Loucy (cell line): ENCODE results near the gene POLR3F.
"Not testable (repeated sequence)": the region's sequence is repeated elsewhere in the genome, so short reads cannot be mapped to it uniquely, and the experiment has no call there.

Experiments
- H2AFZ ChIP-seq: fragments of 200-600 bp; sonication (generic); 2 replicates; pipeline ENCODE4 v1.6.0; 2016; ENCODE audit warnings: antibody characterized with exemption, mild to moderate bottlenecking, low read length, moderate library complexity
- H3F3A ChIP-seq: fragments of 200-600 bp; 2 replicates; pipeline ENCODE4 v1.6.0; 2016; ENCODE audit warnings: antibody characterized with exemption, low read depth, mild to moderate bottlenecking
- H3K27me3 ChIP-seq: fragments of 200-600 bp; sonication (generic); 2 replicates; pipeline ENCODE4 v1.6.1; 2014; ENCODE audit warnings: low read length, mild to moderate bottlenecking; ENCODE audit not compliant: insufficient read depth, poor library complexity, severe bottlenecking
- H3K36me3 ChIP-seq: fragments of 200-600 bp; sonication (generic); 2 replicates; pipeline ENCODE4 v1.6.1; 2016; ENCODE audit warnings: low read length; ENCODE audit not compliant: insufficient read depth
- H3K4me1 ChIP-seq: fragments of 200-600 bp; sonication (generic); 2 replicates; pipeline ENCODE4 v1.5.1; 2014; ENCODE audit warnings: low read length, mild to moderate bottlenecking; ENCODE audit not compliant: insufficient read depth, poor library complexity, severe bottlenecking
- H3K4me2 ChIP-seq: fragments of 200-600 bp; sonication (generic); 2 replicates; pipeline ENCODE4 v1.6.0; 2014; ENCODE audit warnings: antibody characterized with exemption, low read length, low read depth, mild to moderate bottlenecking; ENCODE audit not compliant: poor library complexity, severe bottlenecking
- H3K4me3 ChIP-seq: fragments of 200-600 bp; sonication (generic); 2 replicates; pipeline ENCODE4 v1.5.1; 2014; ENCODE audit warnings: low read length, mild to moderate bottlenecking, mixed read lengths; ENCODE audit not compliant: poor library complexity, severe bottlenecking
- H3K79me2 ChIP-seq: fragments of 200-600 bp; sonication (generic); 2 replicates; pipeline ENCODE4 v1.6.1; 2014; ENCODE audit warnings: low read length; ENCODE audit not compliant: insufficient read depth
- H3K9ac ChIP-seq: fragments of 200-600 bp; sonication (generic); 2 replicates; pipeline ENCODE4 v1.6.0; 2014; ENCODE audit warnings: mild to moderate bottlenecking, low read depth, low read length, moderate library complexity; ENCODE audit not compliant: poor library complexity, severe bottlenecking
- H3K9me2 ChIP-seq: fragments of 200-600 bp; sonication (generic); replicated peaks from 2 replicates; pipeline ENCODE4 v1.6.1; 2016; ENCODE audit warnings: low read depth, low read length, mixed read lengths
- H3K9me3 ChIP-seq: fragments of 200-600 bp; sonication (generic); 2 replicates; pipeline ENCODE4 v1.6.1; 2014; ENCODE audit warnings: mild to moderate bottlenecking, antibody characterized with exemption, low read length, low read depth; ENCODE audit not compliant: insufficient read depth
- H4K20me1 ChIP-seq: fragments of 200-600 bp; sonication (generic); 2 replicates; pipeline ENCODE4 v1.6.0; 2014; ENCODE audit warnings: antibody characterized with exemption, low read length, mild to moderate bottlenecking; ENCODE audit not compliant: insufficient read depth, poor library complexity, severe bottlenecking
- CTCF ChIP-seq: fragments of 200-600 bp; sonication (generic); conservative IDR thresholded peaks from 2 replicates; pipeline ENCODE4 v1.5.1; 2014; ENCODE audit warnings: mild to moderate bottlenecking, antibody characterized with exemption, low read length
- EZH2phosphoT487 ChIP-seq: fragments of 200-600 bp; IDR thresholded peaks from 2 replicates; pipeline ENCODE4 v1.6.1; 2018; ENCODE audit warnings: antibody characterized with exemption, mild to moderate bottlenecking, moderate library complexity, borderline replicate concordance

Gene POLR3F

GRCh38 chr20:18523066-18523465 lies 55.9 kb downstream of the POLR3F start:
- Histone ChIP-seq H2AFZ (no peak overlapping the region), H3K9me3 (no peaks in the 10 kb centered on the region), H3K9ac (no peak overlapping the region), H3K4me1 (no peaks in the 10 kb centered on the region), H3K9me2 (no peaks in the 10 kb centered on the region), H4K20me1 (no peaks in the 10 kb centered on the region), H3F3A (no peaks in the 10 kb centered on the region), H3K36me3 (peaks cover 39% of the 10 kb centered on the region), H3K4me2 (no peak overlapping the region), H3K27me3 (no peaks in the 10 kb centered on the region), H3K79me2 (no peaks in the 10 kb centered on the region), H3K4me3 (no peak overlapping the region)
- TF ChIP-seq EZH2phosphoT487 (no peak), CTCF (no peak)

- Histone ChIP-seq H3K9ac (no peak overlapping the region), H3K4me3 (no peak overlapping the region), H3K36me3 (peaks cover 55% of the 10 kb centered on the region), H4K20me1 (no peaks in the 10 kb centered on the region), H3K79me2 (no peaks in the 10 kb centered on the region), H3F3A (no peaks in the 10 kb centered on the region), H3K9me2 (no peaks in the 10 kb centered on the region), H3K4me2 (no peak overlapping the region), H3K27me3 (no peaks in the 10 kb centered on the region), H3K9me3 (no peaks in the 10 kb centered on the region), H3K4me1 (no peaks in the 10 kb centered on the region), H2AFZ (no peak overlapping the region)
- no peak for TF ChIP-seq EZH2phosphoT487
- no peak for TF ChIP-seq CTCF
These were observed 57.5 kb downstream of the POLR3F start for GRCh38 chr20:18524646-18525045.

GRCh38 chr20:18526761-18527160 lies 59.6 kb downstream of the POLR3F start:
- H3F3A ChIP-seq, H2AFZ ChIP-seq, H3K27me3 ChIP-seq, H3K9me3 ChIP-seq, H3K4me2 ChIP-seq, H3K4me1 ChIP-seq, H3K9ac ChIP-seq, H3K79me2 ChIP-seq, H4K20me1 ChIP-seq, H3K4me3 ChIP-seq, H3K9me2 ChIP-seq: not testable (repeated sequence)
- H3K36me3 ChIP-seq: peaks cover 72% of the 10 kb centered on the region

- peaks cover 78% of the 10 kb centered on the region for H3K36me3 ChIP-seq
- H3K9me3 ChIP-seq: no peaks in the 10 kb centered on the region
- H3F3A ChIP-seq: no peaks in the 10 kb centered on the region
- H3K4me3 ChIP-seq: no peak overlapping the region
- H3K4me1 ChIP-seq: no peaks in the 10 kb centered on the region
- TF ChIP-seq CTCF (no peak), EZH2phosphoT487 (no peak)
- no peak overlapping the region for H2AFZ ChIP-seq
- no peak overlapping the region for H3K4me2 ChIP-seq
- no peaks in the 10 kb centered on the region for H3K27me3 ChIP-seq
- no peak overlapping the region for H3K9ac ChIP-seq
- no peaks in the 10 kb centered on the region for H3K79me2 ChIP-seq
- H3K9me2 ChIP-seq: no peaks in the 10 kb centered on the region
- no peaks in the 10 kb centered on the region for H4K20me1 ChIP-seq
These were observed 60.1 kb downstream of the POLR3F start for GRCh38 chr20:18527339-18527738.
